CD4-positive, alpha-beta T cell (primary cell): ENCODE results near the gene RSBN1. TPM values are rescaled to one million over a fixed set of nuclear protein-coding genes. Genes with fewer than 3 reads are reported as not detected.

ENCODE experiments used
- ATAC-seq: fragments of 200-7000 bp; cut with Tn5 transposase; one replicate; pipeline ENCODE4 v1.10.0; 2022; ENCODE audit warnings: mild to moderate bottlenecking; ENCODE audit not compliant: poor library complexity
- CTCF ChIA-PET: fragments of 350-600 bp; sonication (Branson Sonifier 250); formaldehyde crosslinking; loops from one replicate; lab custom pipeline; 2021; ENCODE audit warnings: antibody characterized with exemption, inconsistent platforms; lab: Charles Lee
- POLR2A ChIA-PET: fragments of 350-600 bp; sonication (Branson Sonifier 250); formaldehyde crosslinking; loops from one replicate; lab custom pipeline; 2021; ENCODE audit warnings: antibody characterized with exemption, inconsistent platforms; lab: Charles Lee
- DNase-seq, 14 experiments: peaks; one replicate each; pipeline ENCODE4 v3.0.0-alpha.2; 2013 to 2020; ENCODE audit warnings: mixed read lengths in 2 of 14
- H3K27ac ChIP-seq, 2 donors: one replicate each; pipeline versions ENCODE4 v1.5.1 to v1.7.0; 2013; ENCODE audit warnings: low read length in 2 of 2, low read depth in 1 of 2, mild to moderate bottlenecking in 1 of 2
- H3K27me3 ChIP-seq, 2 experiments: 1 replicate in 1 of 2; 2 replicates in 1 of 2; pipeline versions ENCODE4 v1.6.1 to v1.7.0; 2013; ENCODE audit warnings: low read length in 2 of 2, control low read depth in 1 of 2, mild to moderate bottlenecking in 1 of 2, moderate library complexity in 1 of 2; ENCODE audit not compliant: insufficient read depth in 2 of 2, control insufficient read depth in 1 of 2
- H3K36me3 ChIP-seq: one replicate; pipeline ENCODE4 v1.6.1; 2013; ENCODE audit warnings: low read length, control low read depth; ENCODE audit not compliant: insufficient read depth
- H3K4me1 ChIP-seq: one replicate; pipeline ENCODE4 v1.6.1; 2013; ENCODE audit warnings: low read length, control low read depth; ENCODE audit not compliant: insufficient read depth
- H3K4me3 ChIP-seq: one replicate; pipeline ENCODE4 v1.5.1; 2013; ENCODE audit warnings: mild to moderate bottlenecking, low read length, moderate library complexity
- H3K9me3 ChIP-seq, 2 experiments: 1 replicate in 1 of 2; 2 replicates in 1 of 2; pipeline versions ENCODE4 v1.6.1 to v1.7.0; 2013; ENCODE audit warnings: low read length in 2 of 2, mild to moderate bottlenecking in 2 of 2, control low read depth in 1 of 2, moderate library complexity in 1 of 2; ENCODE audit not compliant: control insufficient read depth in 1 of 2, insufficient read depth in 1 of 2
- H3K27ac Mint-ChIP-seq: one replicate; pipeline ENCODE4 v1.8.0; 2020; ENCODE audit warnings: mixed read lengths
- H3K27me3 Mint-ChIP-seq: one replicate; pipeline ENCODE4 v1.8.0; 2021; ENCODE audit warnings: mixed read lengths
- H3K36me3 Mint-ChIP-seq: one replicate; pipeline ENCODE4 v1.8.0; 2021; ENCODE audit warnings: low read depth, mixed read lengths
- H3K4me1 Mint-ChIP-seq: one replicate; pipeline ENCODE4 v1.8.0; 2021; ENCODE audit warnings: low read depth, mixed read lengths
- H3K4me3 Mint-ChIP-seq: one replicate; pipeline ENCODE4 v1.8.0; 2020; ENCODE audit warnings: mild to moderate bottlenecking, mixed read lengths
- H3K9me3 Mint-ChIP-seq: one replicate; pipeline ENCODE4 v1.8.0; 2020; ENCODE audit warnings: mixed read lengths
- intact Hi-C, 2 experiments: fragments of 100-400 bp; cut with DNase I in 1 of 2; cut with micrococcal nuclease in 1 of 2; formaldehyde crosslinking; loops; one replicate each; pipeline versions ENCODE4 v1.15.1 to v1.9.0; 2023 to 2025; cut with DNase I, micrococcal nuclease
- total RNA-seq, 174 experiments: library from RNA in 2 of 174; stranded (reverse) in 2 of 174; gene quantifications; one replicate each; pipeline ENCODE4 v1.2.3 and lab custom pipeline; 2021 to 2026
- TF ChIP-seq, protein P1 (sequence below): fragments of 200-600 bp; IDR thresholded peaks from one replicate; pipeline ENCODE4 v1.8.0; 2022; ENCODE audit warnings: antibody characterized with exemption, mild to moderate bottlenecking

RSBN1 gene
- total RNA-seq, 2 experiments from 2014 or later = 44.2 to 44.6 TPM

DNA sequence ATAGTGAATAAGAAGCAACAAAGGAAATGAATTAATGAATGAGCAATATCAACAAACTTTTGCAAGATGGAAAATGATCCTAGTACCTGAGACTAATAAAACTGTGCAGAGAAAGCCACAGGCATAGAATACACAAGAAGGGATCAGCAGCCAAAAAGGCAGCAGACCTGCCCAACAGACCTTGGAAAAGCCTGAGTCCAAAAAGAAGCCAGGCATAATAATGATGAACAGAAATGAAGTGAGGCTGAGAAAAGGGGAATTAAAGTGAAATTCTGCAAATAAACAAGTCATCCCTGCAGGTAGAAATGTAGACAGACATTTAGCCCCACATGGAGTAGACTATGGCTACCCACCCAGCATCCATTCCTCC lies 42.7 kb downstream of the RSBN1 start:
- CTCF ChIA-PET = interaction anchor here (0.8 kb wide), 1 partner anchor 11 kb away, joined by 4 read pairs; the partner anchor contains the start of gene PHTF1
- Mint-ChIP-seq H3K4me3 (no peak overlapping the region), H3K9me3 (no peaks in the 10 kb centered on the region), H3K27ac (peak overlapping the region; percentile 51), H3K4me1 (peaks cover 39% of the 10 kb centered on the region), H3K27me3 (no peaks in the 10 kb centered on the region), H3K36me3 (peaks cover 86% of the 10 kb centered on the region)
- intact Hi-C loops = no loop called here
- no peak overlapping the region for H3K27ac ChIP-seq
- ATAC-seq (no peak), DNase-seq (no peak)
- peaks cover 6% of the 10 kb centered on the region for H3K4me1 ChIP-seq
- H3K36me3 ChIP-seq = peaks cover 41% of the 10 kb centered on the region
- H3K27me3 ChIP-seq = no peaks in the 10 kb centered on the region
- no peak overlapping the region for H3K4me3 ChIP-seq
- POLR2A ChIA-PET = interaction anchor here (1.3 to 1.6 kb wide), 2 partner anchors 14 to 43 kb away, joined by 3 to 6 read pairs; partner anchors contain the start of gene RSBN1
- H3K9me3 ChIP-seq = no peaks in the 10 kb centered on the region
- TF ChIP-seq, protein P1, sequence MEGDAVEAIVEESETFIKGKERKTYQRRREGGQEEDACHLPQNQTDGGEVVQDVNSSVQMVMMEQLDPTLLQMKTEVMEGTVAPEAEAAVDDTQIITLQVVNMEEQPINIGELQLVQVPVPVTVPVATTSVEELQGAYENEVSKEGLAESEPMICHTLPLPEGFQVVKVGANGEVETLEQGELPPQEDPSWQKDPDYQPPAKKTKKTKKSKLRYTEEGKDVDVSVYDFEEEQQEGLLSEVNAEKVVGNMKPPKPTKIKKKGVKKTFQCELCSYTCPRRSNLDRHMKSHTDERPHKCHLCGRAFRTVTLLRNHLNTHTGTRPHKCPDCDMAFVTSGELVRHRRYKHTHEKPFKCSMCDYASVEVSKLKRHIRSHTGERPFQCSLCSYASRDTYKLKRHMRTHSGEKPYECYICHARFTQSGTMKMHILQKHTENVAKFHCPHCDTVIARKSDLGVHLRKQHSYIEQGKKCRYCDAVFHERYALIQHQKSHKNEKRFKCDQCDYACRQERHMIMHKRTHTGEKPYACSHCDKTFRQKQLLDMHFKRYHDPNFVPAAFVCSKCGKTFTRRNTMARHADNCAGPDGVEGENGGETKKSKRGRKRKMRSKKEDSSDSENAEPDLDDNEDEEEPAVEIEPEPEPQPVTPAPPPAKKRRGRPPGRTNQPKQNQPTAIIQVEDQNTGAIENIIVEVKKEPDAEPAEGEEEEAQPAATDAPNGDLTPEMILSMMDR = no peak

DNA sequence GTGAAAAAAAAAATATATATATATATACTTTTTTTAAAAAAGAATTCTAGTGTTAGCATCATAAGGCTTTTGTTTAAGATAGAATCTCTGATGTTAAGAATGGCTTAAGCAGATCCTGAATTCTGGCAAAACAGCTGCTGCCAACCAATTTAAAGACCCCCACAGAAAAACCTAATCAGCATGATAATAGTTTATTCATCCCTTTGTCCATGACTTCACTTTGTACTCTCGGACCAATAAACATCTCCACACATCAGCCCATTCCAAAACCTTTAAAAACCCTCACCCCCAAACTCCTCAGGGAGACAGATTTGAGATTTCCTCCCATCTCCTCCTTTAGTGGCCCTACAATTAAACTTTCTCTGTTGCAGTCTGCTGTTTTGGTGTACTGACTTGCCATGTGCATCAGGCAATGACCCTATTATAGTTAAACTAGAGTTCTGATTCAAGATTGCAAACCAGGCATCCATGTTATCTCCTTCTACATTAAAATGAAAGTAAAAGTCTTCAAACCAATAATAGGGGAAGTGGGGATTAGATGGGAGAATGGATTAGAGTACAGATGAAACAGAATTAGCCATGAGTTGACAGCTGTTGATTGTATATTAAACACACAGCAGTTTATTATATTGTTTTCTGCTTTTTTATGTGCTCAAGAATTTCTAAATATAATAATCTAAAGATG lies 43.2 kb downstream of the RSBN1 start:
- CTCF ChIA-PET = interaction anchor here (0.8 kb wide), 1 partner anchor 10 kb away, joined by 4 read pairs; the partner anchor contains the start of gene PHTF1
- Histone ChIP-seq H3K4me1 (peaks cover 6% of the 10 kb centered on the region), H3K4me3 (no peak overlapping the region), H3K27me3 (no peaks in the 10 kb centered on the region), H3K9me3 (no peaks in the 10 kb centered on the region), H3K27ac (no peak overlapping the region), H3K36me3 (peaks cover 46% of the 10 kb centered on the region)
- H3K27ac Mint-ChIP-seq = peak overlapping the region; percentile 51
- intact Hi-C loops = no loop called here
- DNase-seq (no peak), ATAC-seq (no peak)
- peaks cover 89% of the 10 kb centered on the region for H3K36me3 Mint-ChIP-seq
- TF ChIP-seq, protein P1 = no peak
- no peak overlapping the region for H3K4me3 Mint-ChIP-seq
- POLR2A ChIA-PET = interaction anchor here (1.0 to 1.5 kb wide), 3 partner anchors 9 to 43 kb away, joined by 3 to 6 read pairs (median 4); partner anchors contain the start of gene RSBN1
- H3K4me1 Mint-ChIP-seq = peaks cover 39% of the 10 kb centered on the region
- H3K9me3 Mint-ChIP-seq = no peaks in the 10 kb centered on the region
- no peaks in the 10 kb centered on the region for H3K27me3 Mint-ChIP-seq

DNA sequence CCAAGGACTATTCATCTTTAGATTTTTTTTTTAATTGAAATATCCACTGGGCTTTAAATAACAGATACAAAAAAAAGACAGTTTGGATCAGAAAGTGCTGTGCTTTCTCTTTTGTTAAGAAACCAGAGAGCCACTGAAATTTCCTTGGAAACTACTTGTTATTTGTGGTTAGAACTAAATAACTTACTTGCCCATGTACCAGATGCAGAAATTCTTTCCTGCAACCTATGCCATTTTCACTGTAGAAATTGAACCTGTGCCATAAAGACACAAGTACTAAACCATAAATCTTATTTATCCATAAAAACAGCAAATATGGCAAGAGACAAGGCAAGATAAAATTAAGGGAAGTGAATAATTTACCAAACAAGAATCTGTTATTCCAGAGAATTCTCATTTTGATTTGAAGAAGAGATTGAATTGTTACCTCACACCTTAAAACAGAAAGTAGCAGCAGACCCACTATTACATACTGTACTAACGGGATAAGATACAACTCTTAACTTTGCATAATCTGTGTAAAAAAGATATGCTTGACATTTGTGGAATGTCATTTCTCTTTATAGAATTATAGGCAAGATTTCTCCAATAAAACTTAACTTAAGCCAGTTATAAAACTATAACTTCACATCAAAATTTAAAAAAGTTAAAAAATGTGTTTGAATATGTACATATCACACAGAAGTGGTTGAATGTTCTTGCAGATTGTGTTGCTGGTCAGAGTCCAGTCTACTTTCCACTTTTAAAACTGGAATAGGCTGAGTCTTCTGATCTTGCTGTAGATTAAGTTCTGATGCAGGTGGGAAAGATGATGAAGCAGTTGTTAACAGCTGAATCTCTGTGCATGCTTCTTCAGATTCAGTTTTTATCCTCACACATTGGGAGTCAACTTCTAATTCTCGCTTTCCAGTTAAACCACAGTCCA lies 46.7 kb downstream of the RSBN1 start:
- no peak overlapping the region for H3K4me3 ChIP-seq
- ATAC-seq (no peak), DNase-seq (no peak)
- Mint-ChIP-seq H3K27me3 (no peaks in the 10 kb centered on the region), H3K36me3 (peaks cover 66% of the 10 kb centered on the region), H3K4me3 (no peak overlapping the region), H3K4me1 (peaks cover 24% of the 10 kb centered on the region), H3K27ac (peak overlapping the region; percentile 5), H3K9me3 (no peaks in the 10 kb centered on the region)
- intact Hi-C loops = no loop called here
- H3K27ac ChIP-seq = no peak overlapping the region
- ChIA-PET CTCF (interaction anchor here (0.5 kb wide), 1 partner anchor 72 kb away, joined by 3 read pairs; no protein-coding TSS in a partner anchor), POLR2A (interaction anchor here (1.5 kb wide), 1 partner anchor 46 kb away, joined by 5 read pairs; no protein-coding TSS in a partner anchor)
- no peaks in the 10 kb centered on the region for H3K27me3 ChIP-seq
- no peaks in the 10 kb centered on the region for H3K9me3 ChIP-seq
- TF ChIP-seq, protein P1 = no peak
- peaks cover 41% of the 10 kb centered on the region for H3K36me3 ChIP-seq
- peaks cover 6% of the 10 kb centered on the region for H3K4me1 ChIP-seq
